Measurements from ENCODE around the gene OR9A2.

GRCh38 chr7:143047326-143047725 lies 20.4 kb upstream of the OR9A2 start:
- TF ChIP-seq, protein P1, sequence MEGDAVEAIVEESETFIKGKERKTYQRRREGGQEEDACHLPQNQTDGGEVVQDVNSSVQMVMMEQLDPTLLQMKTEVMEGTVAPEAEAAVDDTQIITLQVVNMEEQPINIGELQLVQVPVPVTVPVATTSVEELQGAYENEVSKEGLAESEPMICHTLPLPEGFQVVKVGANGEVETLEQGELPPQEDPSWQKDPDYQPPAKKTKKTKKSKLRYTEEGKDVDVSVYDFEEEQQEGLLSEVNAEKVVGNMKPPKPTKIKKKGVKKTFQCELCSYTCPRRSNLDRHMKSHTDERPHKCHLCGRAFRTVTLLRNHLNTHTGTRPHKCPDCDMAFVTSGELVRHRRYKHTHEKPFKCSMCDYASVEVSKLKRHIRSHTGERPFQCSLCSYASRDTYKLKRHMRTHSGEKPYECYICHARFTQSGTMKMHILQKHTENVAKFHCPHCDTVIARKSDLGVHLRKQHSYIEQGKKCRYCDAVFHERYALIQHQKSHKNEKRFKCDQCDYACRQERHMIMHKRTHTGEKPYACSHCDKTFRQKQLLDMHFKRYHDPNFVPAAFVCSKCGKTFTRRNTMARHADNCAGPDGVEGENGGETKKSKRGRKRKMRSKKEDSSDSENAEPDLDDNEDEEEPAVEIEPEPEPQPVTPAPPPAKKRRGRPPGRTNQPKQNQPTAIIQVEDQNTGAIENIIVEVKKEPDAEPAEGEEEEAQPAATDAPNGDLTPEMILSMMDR (IDR thresholded peaks at IDR 0.05) = no peak
- no peak for TF ChIP-seq POLR2A (IDR thresholded peaks at IDR 0.05; ENCODE audit: low read depth)

Data from esophagus muscularis mucosa (tissue), 3 donors.